ENCODE data around the gene KPNA2.
"Not testable (repeated sequence)": the region's sequence is repeated elsewhere in the genome, so short reads cannot be mapped to it uniquely, and the experiment has no call there.

DNA sequence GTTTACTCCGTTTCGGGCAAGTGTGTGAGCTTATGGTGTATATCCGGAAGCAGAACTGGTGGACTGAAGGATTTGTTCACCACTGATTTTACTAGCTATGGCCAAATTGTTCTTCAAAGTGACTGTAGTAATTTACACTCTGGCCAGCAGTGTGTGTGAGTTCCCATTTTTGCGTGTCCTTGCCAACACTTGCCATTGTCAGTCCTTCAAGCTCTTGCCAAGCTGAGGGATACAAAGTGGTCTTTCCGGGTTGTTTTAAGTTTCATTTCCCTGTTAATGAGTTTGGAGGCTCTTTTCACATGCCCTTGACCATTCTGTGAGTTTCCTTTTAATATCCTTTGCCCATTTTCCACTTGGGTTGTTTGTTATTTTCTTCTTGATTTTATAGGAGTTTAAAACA, 42.0 kb downstream of the KPNA2 start:
- TF ChIP-seq, protein P1, sequence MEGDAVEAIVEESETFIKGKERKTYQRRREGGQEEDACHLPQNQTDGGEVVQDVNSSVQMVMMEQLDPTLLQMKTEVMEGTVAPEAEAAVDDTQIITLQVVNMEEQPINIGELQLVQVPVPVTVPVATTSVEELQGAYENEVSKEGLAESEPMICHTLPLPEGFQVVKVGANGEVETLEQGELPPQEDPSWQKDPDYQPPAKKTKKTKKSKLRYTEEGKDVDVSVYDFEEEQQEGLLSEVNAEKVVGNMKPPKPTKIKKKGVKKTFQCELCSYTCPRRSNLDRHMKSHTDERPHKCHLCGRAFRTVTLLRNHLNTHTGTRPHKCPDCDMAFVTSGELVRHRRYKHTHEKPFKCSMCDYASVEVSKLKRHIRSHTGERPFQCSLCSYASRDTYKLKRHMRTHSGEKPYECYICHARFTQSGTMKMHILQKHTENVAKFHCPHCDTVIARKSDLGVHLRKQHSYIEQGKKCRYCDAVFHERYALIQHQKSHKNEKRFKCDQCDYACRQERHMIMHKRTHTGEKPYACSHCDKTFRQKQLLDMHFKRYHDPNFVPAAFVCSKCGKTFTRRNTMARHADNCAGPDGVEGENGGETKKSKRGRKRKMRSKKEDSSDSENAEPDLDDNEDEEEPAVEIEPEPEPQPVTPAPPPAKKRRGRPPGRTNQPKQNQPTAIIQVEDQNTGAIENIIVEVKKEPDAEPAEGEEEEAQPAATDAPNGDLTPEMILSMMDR (IDR thresholded peaks at IDR 0.05) = not testable (repeated sequence)
- not testable (repeated sequence) for TF ChIP-seq POLR2A (IDR thresholded peaks at IDR 0.05)

Measured in heart left ventricle (tissue), 13 donors.